K562 (cell line): ENCODE data around the gene RXRA. TPM values are rescaled to one million over a fixed set of nuclear protein-coding genes. Genes with fewer than 3 reads are reported as not detected.
A peak's percentile ranks its signal among the peaks of the same experiment; 100 is the strongest.

Experiments
- ATAC-seq: fragments of 200-7000 bp; cut with Tn5 transposase; 3 replicates; pipeline ENCODE4 v1.9.1; 2020; ENCODE audit warnings: moderate library complexity
- BruUV-seq: library from RNA; stranded (reverse); fragments of 400-500 nt; replicated peaks from 2 replicates; lab custom pipeline; 2021; lab: Mats Ljungman, UMichigan
- CTCF ChIA-PET: fragments of 300-600 bp; formaldehyde crosslinking; extraction: SDS; loops from one replicate; lab custom pipeline; 2021; ENCODE audit warnings: low intra/inter-chr PET ratio; lab: Yijun Ruan, JAX
- POLR2A ChIA-PET: fragments of 300-600, 350-650 bp; sonication (Branson Sonifier 250); formaldehyde crosslinking; extraction: SDS; loops from one replicate; lab custom pipeline; 2021; ENCODE audit warnings: antibody characterized with exemption, inconsistent platforms; lab: Yijun Ruan, JAX
- DNase-seq, 4 experiments: peaks; one replicate each; pipeline versions ENCODE4 v3.0.0 to v3.0.0-alpha.2; 2011 to 2018; ENCODE audit warnings: low spot score in 3 of 4, mixed read lengths in 3 of 4; ENCODE audit errors: extremely low read depth in 1 of 4
- FAIRE-seq: peaks from 2 replicates; lab custom pipeline; 2011; peaks lifted over from hg19 to GRCh38; lab: Jason Lieb, UNC
- H2AFZ ChIP-seq: 2 replicates; pipeline ENCODE4 v1.6.0; 2011; ENCODE audit warnings: low read depth, low read length, control low read depth, inconsistent platforms
- H3K27ac ChIP-seq: fragments of 200-600 bp; 3 replicates; pipeline ENCODE4 v1.8.0; 2011; ENCODE audit warnings: low read depth, mild to moderate bottlenecking, control low read depth, inconsistent platforms, low read length, moderate library complexity, mixed read lengths; ENCODE audit errors: extremely low read depth
- H3K27me3 ChIP-seq, 2 experiments: fragments of 300-600 bp in 1 of 2; 2 replicates in 1 of 2; 3 replicates in 1 of 2; pipeline versions ENCODE4 v1.6.0 to v1.8.0; 2011; ENCODE audit warnings: inconsistent platforms in 2 of 2, low read length in 2 of 2, mild to moderate bottlenecking in 1 of 2, mixed read lengths in 1 of 2, moderate library complexity in 1 of 2; ENCODE audit not compliant: control insufficient read depth in 2 of 2, insufficient read depth in 2 of 2
- H3K36me3 ChIP-seq: fragments of 300-600 bp; 3 replicates; pipeline ENCODE4 v1.8.0; 2011; ENCODE audit warnings: mild to moderate bottlenecking, low read length, inconsistent platforms; ENCODE audit not compliant: control insufficient read depth, insufficient read depth
- H3K4me1 ChIP-seq, 2 experiments: fragments of 200-600 bp in 1 of 2; replicated peaks in 1 of 2; 2 replicates in 1 of 2; 3 replicates in 1 of 2; pipeline versions ENCODE4 v1.5.1 to v1.8.0; 2011; ENCODE audit warnings: inconsistent platforms in 2 of 2, low read length in 2 of 2, mild to moderate bottlenecking in 1 of 2, mixed read lengths in 1 of 2, moderate library complexity in 1 of 2; ENCODE audit not compliant: control insufficient read depth in 2 of 2, insufficient read depth in 2 of 2
- H3K4me2 ChIP-seq: 2 replicates; pipeline ENCODE4 v1.6.1; 2011; ENCODE audit warnings: low read length, control low read depth, inconsistent platforms, mixed read lengths; ENCODE audit not compliant: insufficient read depth
- H3K4me3 ChIP-seq: fragments of 200-600 bp; sonication (generic), shearing (Covaris generic); 2 replicates; pipeline ENCODE4 v1.5.1; 2016; ENCODE audit warnings: control low read depth, inconsistent platforms
- H3K79me2 ChIP-seq: fragments of 200-600 bp; 3 replicates; pipeline ENCODE4 v1.8.0; 2011; ENCODE audit warnings: low read length, inconsistent platforms; ENCODE audit not compliant: control insufficient read depth, insufficient read depth
- H3K9ac ChIP-seq, 2 experiments: 2 replicates each; pipeline versions ENCODE4 v1.6.0 to v1.6.1; 2011; ENCODE audit warnings: low read depth in 2 of 2, low read length in 2 of 2, control low read depth in 1 of 2, inconsistent platforms in 1 of 2, mild to moderate bottlenecking in 1 of 2, mixed read lengths in 1 of 2; ENCODE audit not compliant: insufficient read depth in 1 of 2
- H3K9me1 ChIP-seq: one replicate; pipeline ENCODE4 v1.6.0; 2011; ENCODE audit warnings: inconsistent platforms, mild to moderate bottlenecking, low read length, moderate library complexity; ENCODE audit not compliant: control insufficient read depth, insufficient read depth
- H3K9me3 ChIP-seq: replicated peaks from 2 replicates; pipeline ENCODE4 v1.5.1; 2011; ENCODE audit warnings: low read depth, low read length, inconsistent platforms; ENCODE audit not compliant: control insufficient read depth, insufficient read depth
- H4K20me1 ChIP-seq: replicated peaks from 2 replicates; pipeline ENCODE4 v1.6.1; 2011; ENCODE audit warnings: low read length, inconsistent platforms, mixed read lengths; ENCODE audit not compliant: control insufficient read depth, insufficient read depth
- ARNT ChIP-seq, 2 experiments: fragments of 450-650 bp; IDR thresholded peaks; 2 replicates each; pipeline ENCODE4 v1.6.1; 2016; ENCODE audit warnings: mild to moderate bottlenecking in 1 of 2
- E2F3 ChIP-seq: fragments of 250-450 bp; sonication (Bioruptor Pico); IDR thresholded peaks from 2 replicates; pipeline ENCODE4 v1.4.0; 2020; ENCODE audit warnings: mild to moderate bottlenecking
- GABPA ChIP-seq: fragments of 200-800 bp; sonication (Bioruptor generic); conservative IDR thresholded peaks from 2 replicates; pipeline ENCODE4 v1.6.1; 2016; ENCODE audit warnings: low read depth, missing genetic modification characterization, missing compliant biosample characterization
- GTF2E2 ChIP-seq: fragments of 200-800 bp; sonication (Bioruptor generic); IDR thresholded peaks from 2 replicates; pipeline ENCODE4 v1.6.1; 2016; ENCODE audit warnings: missing genetic modification characterization, missing compliant biosample characterization
- JUN ChIP-seq, 2 experiments: sonication (generic) in 1 of 2; formaldehyde crosslinking in 1 of 2; IDR thresholded peaks; 2 replicates each; pipeline versions ENCODE4 v1.6.1 to v1.8.0; 2012 to 2022; ENCODE audit warnings: borderline replicate concordance in 2 of 2, mild to moderate bottlenecking in 2 of 2, improper control_type of control experiment in 1 of 2, low read depth in 1 of 2, low read length in 1 of 2, missing genetic modification reagents in 1 of 2
- MBD2 ChIP-seq: sonication (generic); IDR thresholded peaks from 2 replicates; pipeline ENCODE4 v1.6.1; 2016; ENCODE audit warnings: low read depth, borderline replicate concordance
- MTA2 ChIP-seq: fragments of 450-650 bp; IDR thresholded peaks from 2 replicates; pipeline ENCODE4 v1.6.1; 2016; ENCODE audit warnings: low read depth
- NR2C1 ChIP-seq, 2 experiments: fragments of 450-650 bp; IDR thresholded peaks; 2 replicates each; pipeline ENCODE4 v1.6.1; 2017; ENCODE audit warnings: mild to moderate bottlenecking in 2 of 2, antibody characterized with exemption in 1 of 2, inconsistent platforms in 1 of 2, missing compliant biosample characterization in 1 of 2, missing genetic modification characterization in 1 of 2
- POLR3G ChIP-seq: IDR thresholded peaks from 2 replicates; pipeline ENCODE4 v1.6.1; 2011; ENCODE audit not compliant: insufficient read length, insufficient replicate concordance; ENCODE audit errors: extremely low read depth
- SMAD2 ChIP-seq: fragments of 150-350 bp; IDR thresholded peaks from 2 replicates; pipeline ENCODE4 v1.6.1; 2014; ENCODE audit warnings: low read depth, mild to moderate bottlenecking, low read length
- SUPT5H ChIP-seq: fragments of 450-650 bp; IDR thresholded peaks from 2 replicates; pipeline ENCODE4 v1.6.1; 2016
- THRAP3 ChIP-seq: fragments of 450-650 bp; IDR thresholded peaks from 2 replicates; pipeline ENCODE4 v1.6.1; 2016; ENCODE audit warnings: mild to moderate bottlenecking, inconsistent platforms, borderline replicate concordance
- XRCC5 ChIP-seq: fragments of 200-400 bp; formaldehyde crosslinking; IDR thresholded peaks from 2 replicates; pipeline ENCODE4 v1.6.1; 2017; ENCODE audit warnings: low read depth, mild to moderate bottlenecking, low read length
- ZC3H11A ChIP-seq: IDR thresholded peaks from 2 replicates; pipeline ENCODE4 v1.6.1; 2012; ENCODE audit warnings: low read depth, low read length, improper control_type of control experiment
- ZNF431 ChIP-seq: sonication (generic); formaldehyde crosslinking; IDR thresholded peaks from 2 replicates; pipeline ENCODE4 v1.8.0; 2022; ENCODE audit warnings: mild to moderate bottlenecking, missing genetic modification reagents
- WGBS: fragments of 100-300 bp; shearing (Covaris generic); methylation state at CpG from one replicate; pipeline ENCODE4 v1.1.6; 2016; ENCODE audit warnings: low coverage, mixed read lengths; ENCODE audit not compliant: insufficient coverage; ENCODE audit errors: missing lambda C conversion rate; 5-methylcytosine and 5-hydroxymethylcytosine counted together
- in situ Hi-C: fragments of 300-500 bp; cut with MboI; formaldehyde crosslinking; loops from 4 replicates; pipeline ENCODE4 v1.15.0; 2018; ENCODE audit warnings: inconsistent platforms, mixed read lengths
- intact Hi-C: fragments of 100-400 bp; cut with micrococcal nuclease; formaldehyde crosslinking; loops from 2 replicates; pipeline ENCODE4 v1.14.2; 2022
- polyA plus RNA-seq, 8 experiments: library from polyadenylated mRNA; depleted of rRNA in 4 of 8; stranded (reverse) in 5 of 8; unstranded in 3 of 8; fragments of >200 nt; fragmentation: Nextera tagmentation in 2 of 8; fragmentation: Illumina TruSeq in 1 of 8; extraction: Ambion mirVana in 2 of 8; extraction: Trizol in 1 of 8; gene quantifications; 2 replicates each; pipeline versions ENCODE4 v1.2.1 to v1.2.3, GENCODE V29; 2011 to 2014; ENCODE audit warnings: inconsistent platforms in 1 of 8, missing spikeins in 1 of 8
- total RNA-seq, 7 experiments: library from RNA; depleted of rRNA in 6 of 7; stranded (reverse); fragments of >200 nt in 6 of 7; fragmentation: Illumina TruSeq in 2 of 7; extraction: Trizol in 2 of 7; gene quantifications; 2 replicates each; pipeline versions ENCODE4 v1.2.1 to v1.2.3, GENCODE V29; 2011 to 2021; ENCODE audit warnings: low replicate concordance in 1 of 7
- TF ChIP-seq, protein P1 (sequence below): sonication (generic); formaldehyde crosslinking; IDR thresholded peaks from 2 replicates; pipeline ENCODE4 v1.8.0; 2022; ENCODE audit warnings: mild to moderate bottlenecking, missing genetic modification reagents
- TF ChIP-seq, protein P2 (sequence below): fragments of 250-450 bp; sonication (Bioruptor Pico); IDR thresholded peaks from 2 replicates; pipeline ENCODE4 v1.9.0; 2021; ENCODE audit warnings: mild to moderate bottlenecking
- TF ChIP-seq, protein P3 (sequence below): IDR thresholded peaks from 2 replicates; pipeline ENCODE4 v1.6.1; 2011; ENCODE audit not compliant: insufficient read length; ENCODE audit errors: extremely low read depth
- TF ChIP-seq, protein P4 (sequence below): fragments of 250-450 bp; sonication (Bioruptor Pico); IDR thresholded peaks from 2 replicates; pipeline ENCODE4 v1.5.0; 2021; ENCODE audit warnings: mild to moderate bottlenecking, moderate library complexity

The RXRA gene
- total and polyA plus RNA-seq, 9 of the 15 experiments (the other 6 are each of a cell fraction or from before 2014, with no cell fraction given) = 0.35 to 23.6 (median 4.6) TPM

DNA sequence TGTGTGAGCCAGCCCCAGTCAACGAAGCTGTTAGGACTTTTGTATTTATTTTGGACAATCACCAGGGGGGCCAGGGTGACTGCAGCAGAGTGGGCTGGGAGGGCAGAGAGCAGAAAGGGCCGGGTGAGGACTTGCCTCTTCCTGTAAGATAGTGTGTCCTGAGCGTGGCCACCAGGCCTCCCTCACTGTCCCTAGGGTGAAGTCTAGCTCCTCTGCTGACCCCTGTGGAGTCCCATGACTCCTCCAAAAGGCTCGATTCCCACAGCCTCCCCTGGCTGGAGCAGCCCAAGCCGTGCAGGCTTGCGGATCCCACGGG, 147.8 kb downstream of the RXRA start:
- peaks cover 0 to 3% of the 10 kb centered on the region in 2 experiments; a peak in 1 of 5 replicates for H3K4me1 ChIP-seq
- H3K79me2 ChIP-seq = no peaks in the 10 kb centered on the region
- DNase-seq (no peak), ATAC-seq (peak; percentile 48; the same call in 2 of the 3 replicates), FAIRE-seq (no peak)
- H3K9me3 ChIP-seq = no peaks in the 10 kb centered on the region
- WGBS = 0% methylated on average over 7 of the region's 7 CpGs
- no peaks in the 10 kb centered on the region for H4K20me1 ChIP-seq
- intact Hi-C loops (no loop called here), in situ Hi-C loops (no loop called here)
- H3K4me2 ChIP-seq = no peak overlapping the region
- peaks cover 4 to 25% of the 10 kb centered on the region in 2 experiments; a peak in 3 of 5 replicates for H3K27me3 ChIP-seq
- no peak overlapping the region for H3K4me3 ChIP-seq
- BruUV-seq = no TSS peak
- H3K27ac ChIP-seq = no peak overlapping the region
- H3K9ac ChIP-seq = no peak overlapping the region
- ChIA-PET CTCF (no interaction called here), POLR2A (interaction anchor here (0.6 kb wide), 2 partner anchors 17 to 431 kb away, joined by 3 read pairs; no protein-coding TSS in a partner anchor)
- TF ChIP-seq ZNF431 = no peak
- TF ChIP-seq XRCC5 = no peak
- TF ChIP-seq SUPT5H = no peak
- TF ChIP-seq, protein P1, sequence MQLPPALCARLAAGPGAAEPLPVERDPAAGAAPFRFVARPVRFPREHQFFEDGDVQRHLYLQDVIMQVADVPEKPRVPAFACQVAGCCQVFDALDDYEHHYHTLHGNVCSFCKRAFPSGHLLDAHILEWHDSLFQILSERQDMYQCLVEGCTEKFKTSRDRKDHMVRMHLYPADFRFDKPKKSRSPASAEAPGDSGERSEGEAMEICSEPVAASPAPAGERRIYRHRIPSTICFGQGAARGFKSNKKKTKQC (CRISPR knock-in tag) = no peak
- TF ChIP-seq E2F3 (CRISPR knock-in tag) = no peak
- TF ChIP-seq, protein P2, sequence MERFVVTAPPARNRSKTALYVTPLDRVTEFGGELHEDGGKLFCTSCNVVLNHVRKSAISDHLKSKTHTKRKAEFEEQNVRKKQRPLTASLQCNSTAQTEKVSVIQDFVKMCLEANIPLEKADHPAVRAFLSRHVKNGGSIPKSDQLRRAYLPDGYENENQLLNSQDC (CRISPR knock-in tag) = no peak
- TF ChIP-seq, protein P3, sequence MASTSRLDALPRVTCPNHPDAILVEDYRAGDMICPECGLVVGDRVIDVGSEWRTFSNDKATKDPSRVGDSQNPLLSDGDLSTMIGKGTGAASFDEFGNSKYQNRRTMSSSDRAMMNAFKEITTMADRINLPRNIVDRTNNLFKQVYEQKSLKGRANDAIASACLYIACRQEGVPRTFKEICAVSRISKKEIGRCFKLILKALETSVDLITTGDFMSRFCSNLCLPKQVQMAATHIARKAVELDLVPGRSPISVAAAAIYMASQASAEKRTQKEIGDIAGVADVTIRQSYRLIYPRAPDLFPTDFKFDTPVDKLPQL = no peak
- TF ChIP-seq ZC3H11A = no peak
- TF ChIP-seq ARNT (IDR thresholded peaks at IDR 0.05) = no peak
- TF ChIP-seq MBD2 = no peak
- TF ChIP-seq JUN (IDR thresholded peaks at IDR 0.05; ENCODE audit: borderline replicate concordance, low read depth, low read length) = no peak
- no peak for TF ChIP-seq JUN (CRISPR knock-in tag; IDR thresholded peaks at IDR 0.05; ENCODE audit: borderline replicate concordance)
- TF ChIP-seq THRAP3 = no peak
- TF ChIP-seq GABPA (tag) = no peak
- TF ChIP-seq POLR3G = no peak
- TF ChIP-seq GTF2E2 (tag) = no peak
- TF ChIP-seq, protein P4, sequence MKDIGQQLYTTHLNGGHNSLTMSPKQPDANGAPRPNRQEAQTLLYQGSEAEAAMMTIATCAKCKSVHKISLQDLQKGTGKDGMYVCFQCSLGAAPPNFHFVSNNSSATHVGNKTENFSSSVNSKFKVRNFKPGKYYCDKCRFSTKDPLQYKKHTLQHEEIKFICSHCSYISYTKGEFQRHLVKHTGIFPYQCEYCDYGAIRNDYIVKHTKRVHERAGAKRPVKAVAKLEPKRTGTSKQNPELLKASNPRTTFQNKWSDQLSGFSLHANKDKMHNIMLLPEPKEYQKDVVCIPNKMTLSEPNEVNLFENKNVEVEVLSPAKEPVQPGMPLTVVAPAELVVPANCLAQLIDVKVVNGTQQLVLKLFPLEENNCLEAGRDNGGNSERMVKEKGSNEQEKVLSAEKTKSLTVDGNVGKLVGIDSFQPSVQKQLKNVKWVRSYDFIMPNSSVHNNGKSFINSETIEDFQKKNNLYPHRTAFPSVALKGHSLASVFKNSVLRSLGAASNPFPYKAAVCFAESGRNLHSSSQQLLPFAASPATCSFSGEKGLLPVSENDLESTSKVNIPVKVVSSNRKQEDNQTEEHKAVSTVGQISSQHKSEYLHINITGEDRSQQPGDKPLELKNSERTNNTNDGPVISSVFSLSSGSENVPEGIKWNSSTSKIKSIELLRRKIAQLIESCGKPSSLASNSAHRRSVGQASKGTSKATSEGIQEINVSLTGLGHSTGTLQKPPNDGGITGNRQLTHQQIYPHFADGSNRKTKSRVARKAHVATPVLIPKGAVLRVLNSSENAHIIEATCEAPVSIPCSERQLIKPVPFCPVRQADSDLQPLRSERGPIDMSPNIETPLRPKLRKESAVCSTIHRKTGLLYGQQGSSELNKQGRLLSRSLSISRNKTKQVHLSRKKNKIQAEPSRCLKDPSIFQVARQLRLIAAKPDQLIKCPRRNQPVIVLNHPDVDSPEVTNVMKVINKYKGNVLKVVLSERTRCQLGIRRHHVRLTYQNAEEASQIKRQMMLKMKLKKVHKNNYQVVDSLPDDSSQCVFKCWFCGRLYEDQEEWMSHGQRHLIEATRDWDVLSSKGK = no peak
- no peak for TF ChIP-seq SMAD2
- TF ChIP-seq NR2C1 (IDR thresholded peaks at IDR 0.05) = no peak
- no peak for TF ChIP-seq NR2C1 (tag; IDR thresholded peaks at IDR 0.05)
- TF ChIP-seq MTA2 = no peak
- H3K9me1 ChIP-seq = no peaks in the 10 kb centered on the region
- H3K36me3 ChIP-seq = no peaks in the 10 kb centered on the region
- H2AFZ ChIP-seq = no peak overlapping the region
